Activated gamma-delta T cell treated with Interleukin-2 at 50 U/mL for 16 hours (primary cell): ENCODE data around the gene ATP5F1D.
A peak's percentile ranks its signal among the peaks of the same experiment; 100 is the strongest.

Source experiments
- DNase-seq: peaks from one replicate; pipeline ENCODE4 v3.0.0-alpha.2; 2020

The ATP5F1D gene

GRCh38 chr19:1259876-1260748, 18.6 kb downstream of the ATP5F1D start:
- DNase-seq, result peak; percentile 50

- DNase-seq, result peak; percentile 97
These were observed 19.4 kb downstream of the ATP5F1D start for GRCh38 chr19:1260749-1261537.

- no peak for DNase-seq
These were observed 19.9 kb downstream of the ATP5F1D start for GRCh38 chr19:1261538-1261797.

GRCh38 chr19:1261798-1262622, 20.5 kb downstream of the ATP5F1D start:
- no peak for DNase-seq

- no peak for DNase-seq
These were observed 21.1 kb downstream of the ATP5F1D start for GRCh38 chr19:1262623-1263123.

- no peak for DNase-seq
These were observed 21.6 kb downstream of the ATP5F1D start for GRCh38 chr19:1263188-1263587.

- DNase-seq, result no peak
These were observed 23.5 kb downstream of the ATP5F1D start for GRCh38 chr19:1264801-1265614.

GRCh38 chr19:1265615-1266128, 24.1 kb downstream of the ATP5F1D start:
- peak; percentile 65 for DNase-seq

- DNase-seq, result peak; percentile 83
These were observed 24.8 kb downstream of the ATP5F1D start for GRCh38 chr19:1266129-1266915.

- peak; percentile 73 for DNase-seq
These were observed 25.4 kb downstream of the ATP5F1D start for GRCh38 chr19:1266916-1267476.

GRCh38 chr19:1267477-1268225, 26.1 kb downstream of the ATP5F1D start:
- DNase-seq, result no peak

- no peak for DNase-seq
These were observed 26.9 kb downstream of the ATP5F1D start for GRCh38 chr19:1268226-1269064.

- peak; percentile 100 for DNase-seq
These were observed 27.5 kb downstream of the ATP5F1D start, which contains the start of gene CIRBP for GRCh38 chr19:1269065-1269477. Gene CIRBP, plus strand, starts transcription at chr19:1269332. Its CDS starts 1,602 bp downstream, at chr19:1270934.

GRCh38 chr19:1269478-1270212, 28.1 kb downstream of the ATP5F1D start:
- peak; percentile 85 for DNase-seq

- DNase-seq, result no peak
These were observed 28.8 kb downstream of the ATP5F1D start for GRCh38 chr19:1270213-1270853.

GRCh38 chr19:1270854-1271527, 29.4 kb downstream of the ATP5F1D start:
- DNase-seq, result no peak
